Islet precursor cell (in vitro differentiated cells): ENCODE measurements around the gene MAST3.

ENCODE experiments used
- DNase-seq: peaks from one replicate; pipeline ENCODE4 v3.0.0-alpha.2; 2018

The MAST3 gene

GRCh38 chr19:18097217-18097992, at the start of gene MAST3:
Gene MAST3, plus strand, starts transcription at chr19:18097778. Its CDS starts 15 bp downstream, at chr19:18097793.
- peak; percentile 92 for DNase-seq

- DNase-seq, result no peak
Measured at GRCh38 chr19:18049385-18049784, 48.2 kb upstream of the MAST3 start.

DNA sequence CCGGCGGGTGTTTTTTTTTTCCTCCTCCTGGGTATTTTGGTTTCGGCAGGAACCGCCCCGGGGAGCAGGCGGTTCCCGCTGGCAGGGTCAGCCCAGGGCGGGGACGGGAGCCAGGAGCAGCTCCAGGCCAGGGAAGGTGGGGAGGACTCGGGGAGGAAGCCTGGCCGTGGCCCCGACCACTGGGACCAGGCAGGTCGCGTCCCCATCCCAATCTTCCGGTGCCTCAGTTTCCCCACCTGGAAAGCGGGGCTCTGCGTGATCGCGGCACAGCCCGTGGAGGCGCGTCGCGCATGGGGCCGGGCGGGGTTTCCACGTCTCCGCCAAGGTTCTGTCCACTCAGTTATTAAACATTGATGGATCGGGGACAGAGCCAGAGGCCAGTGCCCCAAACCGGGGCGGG, 45.7 kb upstream of the MAST3 start:
- DNase-seq, result no peak

DNA sequence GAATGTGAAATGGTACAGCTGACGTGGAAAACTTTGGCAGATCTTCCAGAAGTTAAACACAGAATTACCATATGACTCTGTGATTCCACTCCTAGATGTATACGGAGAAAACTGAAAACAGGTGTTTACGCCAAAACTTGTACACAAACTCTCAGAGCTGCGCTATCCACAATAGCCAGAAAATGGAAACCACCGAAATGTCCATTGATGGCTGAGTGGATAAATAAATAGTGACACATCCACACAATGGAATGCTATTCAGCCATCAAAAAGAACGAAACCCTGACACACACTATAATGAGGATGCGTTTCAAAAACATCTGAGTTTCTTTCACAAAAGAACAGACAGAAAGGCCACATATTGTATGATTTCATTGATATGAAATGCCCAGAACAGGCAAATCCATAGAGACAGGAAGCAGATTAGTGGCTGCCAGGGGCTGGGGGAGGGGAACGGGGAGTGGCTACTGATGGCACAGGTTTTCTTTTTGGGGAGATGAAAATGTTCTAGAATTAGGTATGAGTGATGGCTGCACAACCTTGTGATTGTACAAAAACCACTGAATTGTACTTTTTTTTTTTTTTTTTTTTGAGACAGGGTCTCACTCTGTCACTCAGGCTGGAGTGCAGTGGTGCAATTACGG, 43.9 kb upstream of the MAST3 start:
- no peak for DNase-seq

DNA sequence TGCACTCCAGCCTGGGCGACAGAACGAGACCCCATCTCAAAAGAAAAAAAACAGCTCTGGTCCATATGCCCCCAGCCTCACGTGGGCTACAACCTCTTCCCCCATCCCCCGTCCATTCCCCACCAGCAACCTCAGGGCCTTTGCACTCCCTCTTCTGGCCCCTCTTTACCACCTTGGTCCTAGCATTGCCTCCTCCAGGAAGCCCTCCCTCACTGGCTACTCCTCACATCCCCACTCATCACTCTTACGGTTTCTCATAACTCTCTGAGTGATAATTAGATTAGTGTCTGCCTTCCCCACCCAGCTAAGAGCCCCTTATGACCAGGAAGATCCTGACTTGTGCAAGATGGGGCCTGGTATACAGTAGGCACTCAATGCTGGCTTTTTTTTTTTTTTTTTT, 41.6 kb upstream of the MAST3 start:
- no peak for DNase-seq

DNA sequence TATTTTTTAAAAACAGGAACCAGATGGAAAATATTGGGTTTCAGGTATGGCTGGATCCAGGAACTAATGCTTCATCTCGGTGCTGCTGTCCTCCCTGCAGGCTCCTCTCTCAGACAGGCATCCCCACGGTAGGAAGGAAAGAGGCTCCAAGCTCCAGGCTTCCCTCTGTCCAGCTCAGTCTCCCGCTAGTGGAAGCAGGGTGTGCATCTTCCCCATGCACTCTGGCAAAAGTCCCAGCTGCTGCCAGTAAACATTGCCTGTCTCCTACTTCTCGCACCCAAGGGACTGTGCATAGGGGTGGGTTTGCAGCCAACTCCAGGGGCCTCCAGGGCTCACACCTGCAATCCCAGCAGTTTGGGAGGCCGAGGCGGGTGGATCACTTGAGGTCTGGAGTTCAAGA, 40.0 kb upstream of the MAST3 start:
- DNase-seq, result no peak

DNA sequence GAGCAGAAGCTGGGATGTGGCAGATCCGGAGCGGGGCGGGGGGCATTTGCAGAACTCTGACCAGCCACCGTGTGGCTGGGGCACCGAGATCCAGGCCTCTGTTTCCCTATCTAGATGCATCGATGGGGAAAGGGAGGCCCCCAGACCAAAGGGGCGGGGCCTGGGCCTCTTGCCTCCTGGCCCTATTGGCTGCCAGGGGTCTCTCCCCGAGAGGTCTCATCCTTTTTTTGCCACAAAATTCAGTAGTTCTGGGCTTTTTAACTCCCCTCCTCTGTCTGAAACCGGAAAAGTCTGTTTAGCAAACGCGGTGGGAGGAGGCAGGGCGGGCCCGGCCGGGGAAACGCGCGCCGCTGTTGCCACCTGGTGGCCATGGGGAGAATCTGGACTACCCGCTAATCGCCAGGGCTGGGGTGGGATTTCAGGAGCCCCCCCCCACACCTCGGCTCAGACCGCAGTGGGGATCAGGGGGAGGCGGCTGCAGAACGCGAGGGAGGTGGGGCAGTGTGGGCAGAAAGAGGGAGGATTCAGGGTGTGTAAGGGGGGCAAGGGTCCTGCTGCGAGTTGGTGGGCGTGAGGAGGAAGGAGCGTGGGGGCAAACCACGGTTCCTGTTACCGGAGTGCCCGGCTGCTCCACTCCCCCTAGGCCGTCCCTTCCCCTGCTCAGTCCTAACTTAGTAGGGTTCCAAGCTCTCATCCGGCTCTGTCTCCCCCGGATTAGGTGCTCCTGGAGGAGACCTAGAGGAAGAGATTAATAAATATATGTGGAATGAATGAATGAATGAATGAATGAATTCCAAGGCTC, 39.2 kb upstream of the MAST3 start:
- DNase-seq, result peak; percentile 90

GRCh38 chr19:18059297-18059696, 38.3 kb upstream of the MAST3 start:
- DNase-seq, result no peak

DNA sequence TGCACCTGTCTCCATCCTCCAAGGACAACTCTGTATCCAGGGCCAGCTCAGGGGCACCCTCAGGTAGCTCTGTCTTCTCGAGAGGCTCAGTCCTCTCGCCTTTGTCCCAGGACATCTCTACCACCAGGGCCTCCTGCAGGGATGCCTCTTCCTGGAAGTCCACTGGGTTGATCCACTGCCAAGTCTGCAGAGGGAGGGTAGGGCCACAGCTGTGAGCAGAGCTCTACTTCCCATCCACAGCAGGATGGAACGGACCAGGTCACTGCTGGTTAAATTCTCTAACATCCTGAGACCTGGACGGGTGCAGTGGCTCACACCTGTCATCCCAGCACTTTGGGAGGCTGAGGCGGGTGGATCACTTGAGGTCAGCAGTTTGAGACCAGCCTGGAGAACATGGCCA, 37.7 kb upstream of the MAST3 start:
- no peak for DNase-seq

DNA sequence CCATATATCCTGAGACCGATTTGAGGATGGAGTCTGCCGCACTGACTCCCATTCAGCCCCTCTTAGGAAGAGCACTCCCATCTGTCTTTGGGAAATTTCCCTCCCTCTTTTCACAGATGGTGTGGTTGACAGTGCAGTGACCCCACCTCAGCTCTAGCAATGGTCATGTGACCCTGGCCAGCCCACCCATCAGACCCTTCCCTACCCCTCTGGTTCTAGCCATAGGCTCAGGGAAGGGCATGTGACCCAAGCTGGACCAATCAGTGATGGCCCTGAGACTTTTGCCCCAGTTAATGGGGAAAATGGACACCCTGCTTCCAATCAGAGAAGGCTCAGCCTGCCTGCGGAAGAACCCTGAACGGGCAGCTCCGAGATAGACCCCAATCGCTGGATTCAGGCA, 37.1 kb upstream of the MAST3 start:
- no peak for DNase-seq

DNA sequence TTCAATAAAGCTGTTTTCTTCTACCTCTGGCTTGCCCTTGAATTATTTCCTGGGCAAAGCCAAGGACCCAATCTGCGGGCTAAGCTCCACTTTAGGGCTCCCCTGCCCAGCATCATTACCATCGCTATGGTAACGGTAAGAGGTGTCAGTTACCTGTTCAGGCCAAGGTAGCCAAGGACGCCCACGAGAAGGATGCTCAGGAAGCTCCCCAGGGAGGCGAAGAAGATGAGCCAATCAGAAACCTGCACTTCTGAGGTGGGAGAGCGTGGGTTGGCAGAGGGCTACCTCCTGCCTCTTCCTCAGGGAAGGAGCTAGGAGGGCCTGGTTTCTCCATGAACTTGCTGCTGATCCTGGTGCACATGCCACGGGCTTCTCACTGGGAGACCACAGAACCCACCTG, 35.5 kb upstream of the MAST3 start:
- no peak for DNase-seq

DNA sequence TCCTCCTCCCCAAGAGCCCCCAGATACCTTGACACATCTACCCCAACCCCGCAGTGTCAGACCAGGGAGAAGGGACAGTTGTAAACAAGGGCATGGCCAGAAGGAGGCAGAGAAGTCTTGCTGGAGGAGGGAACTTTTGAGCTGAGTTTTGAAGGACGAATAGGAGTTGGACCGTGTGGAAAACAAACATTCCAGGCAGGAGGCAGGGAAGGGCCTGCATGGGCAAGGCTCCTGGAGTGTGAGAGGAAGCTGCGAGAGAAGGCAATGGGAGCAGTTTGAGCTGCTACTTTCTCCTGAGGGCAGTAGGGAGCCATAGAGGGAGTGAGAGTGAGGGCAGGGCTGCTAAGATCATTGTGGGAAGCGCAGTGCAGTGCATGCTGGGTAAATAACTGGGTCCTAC, 34.1 kb upstream of the MAST3 start:
- DNase-seq, result peak; percentile 61

- no peak for DNase-seq
Measured at GRCh38 chr19:18065173-18065495, 32.4 kb upstream of the MAST3 start.

- DNase-seq, result no peak
Measured at GRCh38 chr19:18068395-18068794, 29.2 kb upstream of the MAST3 start.

DNA sequence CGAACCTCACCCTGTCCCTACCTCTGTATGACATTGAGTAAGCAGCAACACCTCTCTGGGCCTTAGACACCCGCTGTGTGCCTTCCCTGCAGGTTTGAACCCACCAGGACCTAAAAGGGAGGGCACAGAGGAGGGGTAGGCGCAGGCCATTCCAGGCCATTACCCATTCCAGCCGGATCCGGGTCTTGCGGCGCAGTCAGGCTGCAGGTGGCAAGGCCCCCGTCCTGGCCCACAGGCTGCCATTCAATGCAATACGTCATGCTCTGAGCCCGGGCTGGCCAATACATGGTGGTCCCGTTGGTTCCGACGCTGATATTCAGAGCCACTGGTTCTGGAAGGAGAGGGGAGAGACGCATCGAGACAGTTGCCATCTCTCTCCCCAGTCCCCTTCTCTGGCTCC, 28.2 kb upstream of the MAST3 start:
- DNase-seq, result no peak

DNA sequence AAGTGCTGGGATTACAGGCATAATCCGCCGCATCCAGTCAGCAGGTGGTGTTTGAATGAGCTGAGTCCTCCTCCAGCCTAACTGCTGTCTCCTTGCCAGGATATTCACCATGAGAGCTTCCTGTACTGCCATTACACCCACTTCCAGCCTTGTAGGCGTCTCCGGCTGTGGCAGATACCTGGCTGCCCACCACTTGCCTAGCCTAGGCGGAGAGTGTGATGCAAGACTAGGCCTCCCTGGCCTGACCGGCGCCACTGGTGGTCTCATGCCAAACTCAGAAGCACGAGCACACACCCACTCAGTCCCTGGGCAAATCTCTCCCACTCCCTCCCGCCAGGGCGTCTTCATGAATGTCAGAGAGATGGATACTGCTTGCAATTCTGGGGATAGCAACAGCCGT, 27.4 kb upstream of the MAST3 start:
- DNase-seq, result no peak

GRCh38 chr19:18072335-18072734, 25.2 kb upstream of the MAST3 start:
- no peak for DNase-seq

DNA sequence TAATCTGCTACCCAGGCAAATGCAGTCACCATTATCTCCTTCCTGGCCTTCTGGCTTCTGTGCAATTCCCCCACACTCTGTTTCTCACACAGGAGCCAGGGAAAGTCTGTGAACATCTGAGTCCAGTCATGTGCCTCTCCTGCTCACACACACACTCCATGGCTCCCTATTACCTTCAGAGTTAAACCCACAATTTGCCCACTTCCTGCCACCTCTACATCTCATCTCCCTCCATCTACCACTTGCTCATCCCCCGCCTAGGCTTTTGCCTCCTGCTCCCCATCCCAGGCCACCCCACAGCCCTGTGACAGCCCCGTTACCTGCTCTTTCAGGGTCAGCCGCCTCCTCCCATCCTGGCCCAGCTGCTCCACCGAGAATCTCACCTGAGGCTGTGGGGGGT, 24.4 kb upstream of the MAST3 start:
- DNase-seq, result no peak

DNA sequence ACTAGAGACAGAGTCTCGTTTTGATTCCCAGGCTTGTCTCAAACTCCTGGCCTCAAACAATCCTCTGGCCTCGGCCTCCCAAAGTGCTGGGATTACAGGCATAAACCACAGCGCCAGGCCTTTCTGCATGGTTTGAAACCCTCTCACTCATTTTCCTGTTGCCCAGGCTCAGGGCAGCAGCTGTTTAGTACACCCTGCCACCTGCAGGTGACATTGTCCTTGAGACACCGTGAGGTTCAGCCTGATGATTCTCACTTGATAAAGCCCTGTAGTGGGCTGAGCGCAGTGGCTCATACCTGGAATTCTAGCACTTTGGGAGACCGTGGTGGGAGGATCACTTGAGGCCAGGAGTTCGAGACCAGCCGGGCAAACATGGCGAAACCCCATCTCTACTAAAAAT, 23.4 kb upstream of the MAST3 start:
- DNase-seq, result no peak

- DNase-seq, result no peak
Measured at GRCh38 chr19:18083929-18084684, 13.5 kb upstream of the MAST3 start.

- no peak for DNase-seq
Measured at GRCh38 chr19:18085702-18086457, 11.7 kb upstream of the MAST3 start.

GRCh38 chr19:18086590-18087138, 10.9 kb upstream of the MAST3 start, which contains the start of gene IL12RB1:
Gene IL12RB1, minus strand, starts transcription at chr19:18086934. Its CDS starts 111 bp downstream, at chr19:18086823.
- no peak for DNase-seq
